Neural progenitor cell (in vitro differentiated cells): ENCODE measurements around the gene ASTN2.

Experiments
- CTCF ChIP-seq: fragments of 200-600 bp; sonication (generic); IDR thresholded peaks from 2 replicates; pipeline ENCODE4 v1.5.1; 2017; ENCODE audit warnings: antibody characterized with exemption, mild to moderate bottlenecking
- EZH2phosphoT487 ChIP-seq: fragments of 200-600 bp; sonication (generic); IDR thresholded peaks from 2 replicates; pipeline ENCODE4 v1.6.1; 2017; ENCODE audit warnings: antibody characterized with exemption

- TF ChIP-seq EZH2phosphoT487 (no peak), CTCF (no peak)
These were observed 785.2 kb downstream of the ASTN2 start for GRCh38 chr9:116629634-116630033.
